PC-9 (cell line): ENCODE data around the gene POLD4. TPM values are rescaled to one million over a fixed set of nuclear protein-coding genes. Genes with fewer than 3 reads are reported as not detected.

ENCODE experiments used
- BruUV-seq: library from RNA; stranded (reverse); fragments of 400-500 nt; replicated peaks from 2 replicates; lab custom pipeline; 2021; lab: Mats Ljungman, UMichigan
- CTCF ChIA-PET: fragments of 300-600 bp; sonication (Branson Sonifier 250); formaldehyde crosslinking; loops from one replicate; lab custom pipeline; 2022; ENCODE audit warnings: antibody characterized with exemption; lab: Charles Lee
- POLR2A ChIA-PET: fragments of 300-600 bp; sonication (Branson Sonifier 250); formaldehyde crosslinking; loops from one replicate; lab custom pipeline; 2022; ENCODE audit warnings: antibody characterized with exemption; ENCODE audit not compliant: unreplicated experiment; lab: Charles Lee
- DNase-seq, 2 experiments: peaks; one replicate each; pipeline versions ENCODE4 v3.0.0 to v3.0.0-alpha.2; 2015 to 2022; ENCODE audit warnings: mixed read lengths in 1 of 2
- H2AFZ ChIP-seq: fragments of 200-600 bp; sonication (generic); 2 replicates; pipeline ENCODE4 v1.8.1; 2017; ENCODE audit warnings: antibody characterized with exemption
- H3F3A ChIP-seq: fragments of 200-600 bp; sonication (generic); 2 replicates; pipeline ENCODE4 v1.8.1; 2017; ENCODE audit warnings: antibody characterized with exemption, mild to moderate bottlenecking, low read depth; ENCODE audit not compliant: insufficient read depth
- H3K27ac ChIP-seq: fragments of 200-600 bp; sonication (generic); 2 replicates; pipeline ENCODE4 v1.6.1; 2016; ENCODE audit warnings: mixed run types
- H3K27me3 ChIP-seq: fragments of 200-600 bp; sonication (generic); 2 replicates; pipeline ENCODE4 v1.6.1; 2016; ENCODE audit warnings: low read depth, mixed run types; ENCODE audit not compliant: insufficient read depth
- H3K36me3 ChIP-seq: fragments of 200-600 bp; sonication (generic); 2 replicates; pipeline ENCODE4 v1.6.1; 2016; ENCODE audit warnings: low read depth, mixed run types
- H3K4me1 ChIP-seq: fragments of 200-600 bp; sonication (generic); replicated peaks from 2 replicates; pipeline ENCODE4 v1.6.1; 2016; ENCODE audit warnings: mixed run types; ENCODE audit not compliant: insufficient read depth
- H3K4me2 ChIP-seq: fragments of 200-600 bp; sonication (generic); 2 replicates; pipeline ENCODE4 v1.6.1; 2017; ENCODE audit warnings: mixed run types
- H3K4me3 ChIP-seq: fragments of 200-600 bp; sonication (generic); 2 replicates; pipeline ENCODE4 v1.6.1; 2016; ENCODE audit warnings: mixed run types
- H3K79me2 ChIP-seq: fragments of 200-600 bp; sonication (generic); 2 replicates; pipeline ENCODE4 v1.6.1; 2017; ENCODE audit warnings: low read depth, mixed run types
- H3K9me2 ChIP-seq: fragments of 200-600 bp; sonication (generic); 2 replicates; pipeline ENCODE4 v1.8.1; 2017; ENCODE audit warnings: mild to moderate bottlenecking; ENCODE audit not compliant: insufficient read depth
- H3K9me3 ChIP-seq: fragments of 200-600 bp; sonication (generic); 2 replicates; pipeline ENCODE4 v1.8.1; 2016; ENCODE audit warnings: low read depth; ENCODE audit not compliant: insufficient read depth
- H4K20me1 ChIP-seq: fragments of 200-600 bp; sonication (generic); 2 replicates; pipeline ENCODE4 v1.8.1; 2017; ENCODE audit not compliant: insufficient read depth
- CTCF ChIP-seq: fragments of 200-600 bp; sonication (generic); conservative IDR thresholded peaks from 2 replicates; pipeline ENCODE4 v1.6.1; 2017; ENCODE audit warnings: mixed run types, antibody characterized with exemption, mild to moderate bottlenecking, moderate library complexity
- EZH2 ChIP-seq: fragments of 200-600 bp; sonication (generic); IDR thresholded peaks from 2 replicates; pipeline ENCODE4 v1.8.0; 2017; ENCODE audit warnings: antibody characterized with exemption, low read depth
- intact Hi-C: fragments of 100-400 bp; cut with micrococcal nuclease; formaldehyde crosslinking; loops from one replicate; pipeline ENCODE4 v1.10.0; 2022; ENCODE audit not compliant: unreplicated experiment
- total RNA-seq: library from RNA; stranded (reverse); gene quantifications from 2 replicates; pipeline ENCODE4 v1.2.3, GENCODE V29; 2021

POLD4 gene
- total RNA-seq, 1 experiment from 2014 or later = 67.1 TPM

GRCh38 chr11:67352546-67353316, 615 bp downstream of the POLD4 start:
- H3K79me2 ChIP-seq = peaks cover 49% of the 10 kb centered on the region
- H3K36me3 ChIP-seq = no peaks in the 10 kb centered on the region
- H3K27me3 ChIP-seq = no peaks in the 10 kb centered on the region
- intact Hi-C loops = loop anchor here (1.0 to 5.0 kb wide), 4 partner anchors 22 to 305 kb away; partner anchors contain the start of genes GSTP1 and TMEM134
- no peaks in the 10 kb centered on the region for H3K9me3 ChIP-seq
- peaks cover 69% of the 10 kb centered on the region for H3F3A ChIP-seq
- peak overlapping the region; percentile 93 for H3K4me3 ChIP-seq
- no peak for TF ChIP-seq EZH2
- TF ChIP-seq CTCF = no peak
- peak overlapping the region; percentile 90 for H3K27ac ChIP-seq
- peaks cover 70% of the 10 kb centered on the region for H3K4me1 ChIP-seq
- no peaks in the 10 kb centered on the region for H3K9me2 ChIP-seq
- peak overlapping the region; percentile 97 for H3K4me2 ChIP-seq
- TSS peak; percentile 58 for BruUV-seq
- ChIA-PET POLR2A (interaction anchor here (0.6 to 1.2 kb wide), 6 partner anchors 25 to 298 kb away, joined by 3 to 7 read pairs (median 4); partner anchors contain the start of gene CDK2AP2), CTCF (interaction anchor here (0.7 to 4.1 kb wide), 5 partner anchors 21 to 112 kb away, joined by 3 to 55 read pairs (median 6); partner anchors contain the start of gene PPP1CA)
- H2AFZ ChIP-seq = peak overlapping the region; percentile 75
- DNase-seq = peak in 1 of 2 experiments; percentile 67
- no peaks in the 10 kb centered on the region for H4K20me1 ChIP-seq

GRCh38 chr11:67351275-67352005, 1.9 kb downstream of the POLD4 start:
- no peak overlapping the region for H3K27ac ChIP-seq
- H2AFZ ChIP-seq = no peak overlapping the region
- peak overlapping the region; percentile 63 for H3K4me2 ChIP-seq
- no peaks in the 10 kb centered on the region for H3K9me3 ChIP-seq
- H3K36me3 ChIP-seq = no peaks in the 10 kb centered on the region
- H3F3A ChIP-seq = peaks cover 67% of the 10 kb centered on the region
- no TSS peak for BruUV-seq
- ChIA-PET POLR2A (interaction anchor here (0.5 to 0.7 kb wide), 9 partner anchors 10 to 920 kb away, joined by 3 to 14 read pairs (median 4); partner anchors contain the start of gene C11orf24), CTCF (interaction anchor here (0.5 to 4.1 kb wide), 9 partner anchors 19 to 687 kb away, joined by 3 to 55 read pairs (median 5); no protein-coding TSS in a partner anchor)
- peak; percentile 72 to 81 for DNase-seq
- H3K4me1 ChIP-seq = peaks cover 69% of the 10 kb centered on the region
- no peaks in the 10 kb centered on the region for H3K27me3 ChIP-seq
- H4K20me1 ChIP-seq = no peaks in the 10 kb centered on the region
- no peak overlapping the region for H3K4me3 ChIP-seq
- no peaks in the 10 kb centered on the region for H3K9me2 ChIP-seq
- peaks cover 48% of the 10 kb centered on the region for H3K79me2 ChIP-seq
- TF ChIP-seq EZH2 (no peak), CTCF (peak; percentile 96)
- intact Hi-C loops = loop anchor here (2.0 to 5.0 kb wide), 3 partner anchors 116 to 306 kb away; partner anchors contain the start of genes GSTP1 and TMEM134

GRCh38 chr11:67349928-67350465, 3.3 kb downstream of the POLD4 start:
- Histone ChIP-seq H3K36me3 (no peaks in the 10 kb centered on the region), H3K4me3 (no peak overlapping the region), H3F3A (peaks cover 64% of the 10 kb centered on the region), H3K27me3 (no peaks in the 10 kb centered on the region), H3K9me2 (no peaks in the 10 kb centered on the region), H3K27ac (peak overlapping the region; percentile 4; the same call in 1 of the 2 replicates), H4K20me1 (no peaks in the 10 kb centered on the region), H2AFZ (no peak overlapping the region), H3K79me2 (peaks cover 37% of the 10 kb centered on the region), H3K4me1 (peaks cover 67% of the 10 kb centered on the region), H3K4me2 (no peak overlapping the region), H3K9me3 (no peaks in the 10 kb centered on the region)
- POLR2A ChIA-PET = no interaction called here
- no peak for TF ChIP-seq CTCF
- TF ChIP-seq EZH2 = no peak
- DNase-seq = no peak
- no TSS peak for BruUV-seq
- intact Hi-C loops = loop anchor here (5.0 kb wide), 2 partner anchors 117 to 307 kb away; partner anchors contain the start of gene TMEM134
- CTCF ChIA-PET = interaction anchor here (0.6 to 0.7 kb wide), 2 partner anchors 8 to 288 kb away, joined by 4 to 7 read pairs; no protein-coding TSS in a partner anchor
